DMS 273 treated with DMSO at 0.1 percent for 48 hours (cell line): ENCODE data around the gene BFAR.
"Not testable (repeated sequence)": the region's sequence is repeated elsewhere in the genome, so short reads cannot be mapped to it uniquely, and the experiment has no call there.

ENCODE experiments used
- DNase-seq: peaks from one replicate; lab custom pipeline; 2025; lab: John Stamatoyannopoulos, UW

BFAR gene

DNA sequence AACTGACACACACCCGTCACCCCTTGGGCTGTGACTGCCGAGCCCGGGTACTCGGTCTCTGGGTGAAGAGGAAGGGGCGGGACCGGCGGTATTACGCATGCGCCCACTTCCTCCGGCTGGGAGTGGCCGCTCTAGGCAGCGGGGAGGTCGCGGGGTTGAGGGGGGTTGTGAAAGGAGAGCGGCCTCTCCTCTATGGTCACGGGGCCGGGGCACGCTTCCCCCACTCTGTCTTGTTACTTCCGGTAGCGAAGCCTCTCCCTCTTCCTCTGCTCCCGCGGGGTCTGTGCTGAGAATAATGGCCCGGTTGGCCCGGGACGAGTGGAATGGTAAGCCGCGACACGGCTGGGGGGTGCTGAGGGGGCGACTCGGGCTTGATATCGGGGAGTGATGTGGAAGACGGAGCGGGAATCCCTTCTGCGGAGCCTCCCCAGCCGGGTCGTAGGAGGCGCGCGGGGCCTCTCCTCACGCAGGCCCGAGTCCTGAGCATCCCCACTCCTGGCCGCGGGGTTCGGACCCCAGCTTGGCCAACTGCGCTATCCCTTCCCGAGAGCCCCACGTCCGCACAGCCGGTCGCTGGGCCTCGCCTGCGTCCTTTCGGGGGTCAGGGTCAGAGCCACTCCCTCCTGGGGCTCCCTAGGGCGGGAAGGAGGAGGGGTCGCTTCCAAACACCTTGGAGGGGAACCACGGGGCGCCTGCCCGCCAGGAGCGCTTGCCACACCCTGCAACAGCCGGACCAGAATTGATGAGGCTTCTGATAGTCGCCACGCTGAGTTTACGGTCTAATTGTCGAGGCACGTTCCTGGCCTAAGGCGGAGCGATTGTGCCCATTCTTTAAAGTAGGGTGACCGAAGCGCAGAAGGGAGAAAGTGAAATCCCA lies at the start of gene BFAR:
Gene BFAR, plus strand, starts transcription at position 259 of the 877 bp plus-strand sequence. CDS start 11,396 bp downstream, outside the sequence.
- DNase-seq, result peak; percentile 94

DNA sequence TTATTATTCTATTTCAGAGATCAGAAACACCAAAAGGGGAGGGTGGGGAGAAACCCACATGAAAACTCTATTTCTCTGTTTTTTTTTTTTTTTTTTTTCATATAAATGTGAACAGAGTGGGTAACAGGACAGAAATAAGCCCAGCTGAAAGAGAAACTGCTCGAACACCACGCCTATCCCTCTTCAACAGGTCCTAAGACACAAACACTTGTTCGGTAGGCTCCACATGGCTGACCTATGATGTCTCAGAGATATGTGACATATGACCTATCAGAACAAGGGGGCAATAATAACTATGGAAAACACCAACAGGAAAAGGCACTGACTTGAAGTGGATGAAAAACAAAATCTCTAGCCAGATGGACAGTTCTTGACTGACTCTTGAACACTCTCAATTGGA lies 47.5 kb upstream of the BFAR start:
- no peak for DNase-seq

DNA sequence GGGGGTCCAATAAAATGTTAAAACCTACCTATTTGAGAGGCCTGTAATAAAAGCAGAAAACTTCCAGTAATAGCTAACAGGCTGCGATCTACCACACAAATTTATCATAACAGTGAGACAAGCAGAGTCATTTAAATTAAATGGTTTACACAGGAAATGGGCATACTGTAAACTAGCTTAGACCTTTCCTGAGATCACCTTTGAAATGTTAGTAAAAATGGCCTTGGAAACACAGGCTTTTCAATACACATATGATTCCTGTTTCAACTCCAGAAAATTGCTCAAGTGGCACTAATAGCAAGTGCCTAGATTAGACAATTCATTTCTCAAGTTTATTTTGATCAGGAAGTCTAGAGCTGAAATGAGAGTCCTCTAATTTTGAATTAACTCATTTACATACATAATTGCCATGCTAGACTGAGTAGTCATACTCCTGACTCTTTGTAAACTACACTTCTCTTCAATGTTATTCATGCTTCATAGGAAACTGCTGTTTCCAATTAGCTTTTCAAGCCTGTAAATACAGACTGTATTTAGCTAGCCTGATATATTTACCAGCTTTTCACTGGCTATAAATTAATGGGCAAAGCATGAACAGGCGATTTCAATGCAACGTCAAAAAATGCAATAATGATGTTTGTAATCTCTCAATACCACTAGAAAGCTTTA lies 46.0 kb upstream of the BFAR start:
- DNase-seq, result no peak

- no peak for DNase-seq
Observed at GRCh38 chr16:14600164-14600563, 32.6 kb upstream of the BFAR start.

DNA sequence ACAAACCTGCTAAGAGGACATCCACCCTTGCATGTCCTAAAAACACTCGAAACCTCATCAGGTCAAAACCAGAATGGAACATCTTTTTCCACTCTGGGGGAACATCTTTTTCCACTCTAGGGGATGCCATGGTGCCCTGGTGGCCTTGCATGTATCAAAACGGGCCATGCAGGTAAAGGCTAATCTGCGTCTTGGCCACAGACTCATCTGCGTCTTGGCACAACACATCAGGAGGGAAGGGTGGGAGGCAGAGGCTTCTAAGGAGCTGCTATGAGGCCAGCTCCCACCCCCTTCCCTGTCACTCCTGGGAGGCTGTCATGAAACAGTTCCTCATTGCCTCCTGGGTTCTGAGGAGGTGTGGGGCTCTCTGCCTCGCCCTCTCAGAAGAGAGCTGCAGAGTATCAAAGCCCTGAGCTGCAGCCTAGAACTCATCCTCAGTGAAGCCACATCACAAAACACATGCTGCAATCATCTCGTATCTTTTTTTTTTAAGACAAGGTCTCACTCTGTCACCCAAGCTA lies 30.2 kb upstream of the BFAR start:
- DNase-seq, result no peak

DNA sequence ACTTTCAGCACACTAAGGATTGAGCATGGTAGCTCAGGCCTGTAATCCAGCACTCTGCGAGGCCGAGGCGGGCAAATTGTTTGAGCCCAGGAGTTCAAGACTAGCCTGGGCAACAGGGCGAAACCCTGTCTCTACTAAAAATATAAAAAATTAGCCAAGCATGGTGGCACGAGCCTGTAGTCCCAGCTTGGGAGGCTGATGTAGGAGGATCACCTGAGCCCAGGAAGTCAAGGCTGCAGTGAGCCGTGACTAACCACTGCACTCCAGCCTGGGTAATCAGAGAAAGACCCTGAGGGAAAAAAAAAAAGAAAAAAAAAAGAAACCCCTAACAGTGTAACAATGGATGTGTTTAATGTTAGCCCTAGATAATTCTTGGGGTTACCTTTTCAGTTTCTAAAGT lies 26.6 kb upstream of the BFAR start:
- DNase-seq, result no peak

GRCh38 chr16:14608111-14608566 lies 24.6 kb upstream of the BFAR start:
- no peak for DNase-seq

- no peak for DNase-seq
Observed at GRCh38 chr16:14608604-14609003, 24.1 kb upstream of the BFAR start.

DNA sequence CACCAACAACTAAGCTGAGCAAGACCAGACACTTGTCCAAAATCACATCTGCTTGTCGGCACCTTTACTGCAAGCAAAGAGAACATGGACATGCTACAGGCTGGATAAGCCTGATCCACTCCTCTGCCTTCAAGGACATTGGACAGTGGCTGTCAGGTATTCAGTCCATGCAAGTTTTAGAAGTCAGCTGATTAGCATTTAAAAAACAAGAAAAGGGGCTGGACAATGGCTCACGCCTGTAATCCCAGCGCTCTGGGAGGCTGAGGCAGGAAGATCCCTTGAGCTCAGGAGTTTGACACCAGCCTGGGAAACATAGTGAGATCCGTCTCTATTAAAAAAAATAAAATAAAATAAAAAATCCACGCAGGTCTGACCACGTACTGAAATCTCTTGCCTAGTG lies 23.0 kb upstream of the BFAR start:
- DNase-seq, result no peak

DNA sequence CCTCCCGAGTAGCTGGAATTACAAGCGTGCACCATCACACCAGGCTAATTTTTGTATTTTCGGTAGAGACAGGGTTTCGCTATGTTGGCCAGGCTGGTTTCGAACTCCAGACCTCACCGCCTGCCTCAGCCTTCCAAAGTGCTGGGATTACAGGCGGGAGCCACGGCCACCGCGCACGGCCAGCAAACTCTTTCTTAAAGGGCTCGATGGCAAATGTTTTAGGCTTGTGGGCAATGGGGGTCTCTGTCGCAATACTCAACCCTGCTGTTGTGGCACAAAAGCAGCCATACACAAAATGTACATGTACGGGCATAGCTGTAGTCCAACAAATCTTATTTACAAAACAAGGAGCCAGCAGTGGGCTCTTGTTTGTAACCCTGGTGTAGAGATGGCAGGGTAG lies 21.1 kb upstream of the BFAR start:
- no peak for DNase-seq

DNA sequence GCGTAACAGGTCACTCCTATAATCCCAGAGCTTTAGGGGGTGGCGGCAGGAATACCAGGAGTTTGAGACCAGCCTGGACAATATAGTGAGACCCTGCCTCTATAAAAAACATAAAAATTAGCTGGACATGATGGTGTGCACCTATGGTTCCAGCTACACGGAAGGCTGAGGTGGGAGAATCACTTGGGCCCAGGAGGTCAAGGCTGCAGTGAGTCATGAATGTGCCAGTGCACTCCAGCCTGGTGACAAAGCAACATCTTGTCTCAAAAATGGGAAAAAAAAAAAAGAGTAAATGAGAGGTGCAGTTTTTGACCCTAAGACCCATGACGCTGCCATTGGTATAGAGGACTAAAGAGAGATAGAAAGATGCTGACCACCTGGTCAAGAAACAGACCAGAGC lies 18.8 kb upstream of the BFAR start:
- DNase-seq, result no peak

DNA sequence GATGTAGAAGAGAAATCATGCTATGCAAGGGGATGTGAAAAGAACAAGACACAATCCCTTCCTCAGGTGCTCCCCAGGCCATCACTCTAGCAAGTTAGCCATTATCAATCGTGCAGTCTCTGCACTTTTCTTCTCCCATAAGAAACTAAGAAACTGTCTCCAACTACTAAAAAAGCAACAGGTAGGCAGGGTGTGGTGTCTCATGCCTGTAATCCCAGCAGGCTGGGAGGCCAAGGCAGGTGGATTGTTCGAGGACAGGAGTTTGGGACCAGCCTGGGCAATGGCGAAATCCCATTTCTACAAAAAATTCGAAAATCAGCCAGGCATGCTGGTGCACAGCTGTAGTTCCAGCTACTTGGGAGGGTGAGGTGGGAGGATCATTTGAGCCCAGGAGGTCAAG lies 16.5 kb upstream of the BFAR start:
- no peak for DNase-seq

GRCh38 chr16:14618566-14618965 lies 14.2 kb upstream of the BFAR start:
- no peak for DNase-seq

DNA sequence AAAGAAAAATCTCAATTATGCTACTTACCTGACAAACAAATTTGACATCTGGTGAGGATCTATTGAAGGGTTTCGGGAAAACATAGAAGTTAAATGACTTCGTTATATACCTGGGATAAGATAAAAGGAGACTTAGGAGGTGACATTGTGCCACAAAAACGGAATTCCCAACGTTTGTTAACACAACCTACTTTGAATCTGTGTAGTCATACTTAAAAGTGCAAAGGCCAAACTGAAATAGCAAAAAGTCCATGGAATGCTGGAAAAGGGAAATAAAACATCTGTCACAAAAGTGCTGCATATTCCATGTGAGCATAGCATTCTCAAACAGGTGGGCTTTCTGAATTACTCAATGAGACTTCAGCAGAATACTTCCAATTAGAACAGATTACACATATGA lies 5.7 kb upstream of the BFAR start:
- DNase-seq, result no peak

DNA sequence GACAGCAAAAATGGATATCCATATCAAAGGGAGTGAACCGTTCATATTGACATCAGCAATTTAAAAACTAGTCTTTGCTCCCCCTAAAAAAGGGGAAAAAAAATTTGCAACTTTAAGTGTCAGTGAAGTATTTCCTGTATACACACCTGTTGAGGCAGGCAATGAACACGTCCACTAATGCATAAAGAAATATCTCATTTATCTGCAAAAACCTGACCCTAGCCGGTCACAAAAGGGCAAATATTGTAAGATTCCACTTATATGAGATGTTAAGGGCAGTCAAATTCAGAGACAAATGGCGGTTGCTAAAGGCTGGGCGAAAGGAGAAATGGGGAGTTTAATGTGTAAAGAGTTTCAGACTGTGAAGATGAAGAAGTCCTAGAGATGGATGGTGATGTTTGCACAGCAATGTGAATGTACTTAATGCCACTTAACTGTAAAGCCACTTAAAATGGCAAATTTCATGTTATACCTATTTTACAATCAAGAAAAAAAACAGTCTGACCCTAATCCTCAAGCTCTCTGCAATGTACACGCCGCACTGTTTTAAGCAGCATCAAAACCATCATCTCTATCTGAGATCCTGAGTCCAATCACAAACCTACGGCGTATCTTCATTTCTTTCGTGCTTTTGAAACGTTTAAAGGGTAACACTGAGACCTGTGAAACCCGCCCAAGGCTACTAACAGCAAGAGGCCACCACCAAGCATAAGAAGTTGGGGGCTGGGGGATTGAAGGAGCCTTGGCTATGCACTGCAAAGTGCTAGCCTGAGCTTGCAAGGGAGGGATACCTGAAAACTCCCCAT lies 3.7 kb upstream of the BFAR start:
- no peak for DNase-seq

DNA sequence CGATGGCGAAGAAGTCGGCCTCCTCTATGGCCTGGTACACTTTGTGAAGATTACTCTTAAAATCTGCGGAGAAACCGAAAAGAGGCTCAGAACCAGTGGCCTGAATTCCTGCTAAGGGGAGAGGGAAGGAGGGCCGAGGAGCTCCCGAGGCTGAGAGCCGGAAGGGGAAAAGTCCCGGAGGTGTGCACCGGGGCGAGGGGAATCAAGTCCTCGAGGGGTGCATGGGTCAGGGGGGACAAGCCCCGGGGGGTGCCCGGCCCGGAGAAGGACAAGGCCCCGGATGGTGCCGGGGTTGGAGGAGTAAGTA lies 3.2 kb upstream of the BFAR start:
- DNase-seq, result no peak

GRCh38 chr16:14629919-14630619 lies 2.7 kb upstream of the BFAR start, which contains the start of gene PARN:
Gene PARN (minus strand): TSS chr16:14630260. CDS start chr16:14630125, 135 bp downstream.
- DNase-seq, result peak; percentile 91

DNA sequence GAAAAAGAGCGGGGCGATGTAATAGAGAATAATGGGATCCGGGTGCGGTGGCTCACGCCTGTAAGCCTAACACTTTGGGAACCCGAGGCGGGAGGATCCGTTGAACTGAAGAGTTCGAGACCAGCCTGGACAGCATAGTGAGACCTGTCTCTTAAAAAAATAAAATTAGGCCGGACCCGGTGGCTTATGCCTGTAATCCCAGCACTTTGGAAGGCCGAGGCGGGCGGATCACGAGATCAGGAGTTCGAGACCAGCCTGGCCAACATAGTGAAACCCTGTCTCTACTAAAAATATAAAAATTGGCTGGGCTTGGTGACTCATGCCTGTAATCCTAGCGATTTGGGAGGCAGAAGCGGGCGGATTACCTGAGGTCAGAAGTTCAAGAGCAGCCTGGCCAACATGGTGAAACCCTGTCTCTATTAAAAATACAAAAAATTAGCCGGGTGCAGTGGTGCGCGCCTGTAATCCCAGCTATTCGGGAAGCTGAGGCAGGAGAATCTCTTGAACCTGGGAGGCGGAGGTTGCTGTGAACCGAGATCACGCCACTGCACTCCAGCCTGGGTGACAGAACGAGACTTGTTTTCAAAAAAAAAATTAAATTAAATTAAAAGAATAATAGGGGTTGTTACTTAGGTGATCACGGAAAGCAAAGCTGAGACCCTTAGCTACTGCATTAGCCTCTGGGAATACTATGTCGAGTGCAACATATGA lies 2.0 kb upstream of the BFAR start:
- not testable (repeated sequence) for DNase-seq

DNA sequence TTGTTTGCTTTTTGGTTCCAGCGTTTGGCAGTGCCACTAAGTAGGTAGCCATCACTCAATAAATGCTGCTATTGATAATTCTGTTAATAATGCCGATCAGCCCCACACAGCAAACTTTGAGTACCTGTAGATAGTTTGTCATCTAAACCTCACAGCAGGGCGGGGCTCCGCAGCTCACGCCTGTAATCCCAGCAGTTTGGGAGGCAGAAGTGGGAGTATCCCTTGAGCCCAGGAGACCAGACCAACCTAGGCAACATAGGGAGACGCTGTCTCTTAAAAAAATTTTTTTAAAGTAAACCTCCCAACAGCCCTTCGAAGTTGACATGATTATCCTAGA lies 1.6 kb downstream of the BFAR start:
- DNase-seq, result no peak

DNA sequence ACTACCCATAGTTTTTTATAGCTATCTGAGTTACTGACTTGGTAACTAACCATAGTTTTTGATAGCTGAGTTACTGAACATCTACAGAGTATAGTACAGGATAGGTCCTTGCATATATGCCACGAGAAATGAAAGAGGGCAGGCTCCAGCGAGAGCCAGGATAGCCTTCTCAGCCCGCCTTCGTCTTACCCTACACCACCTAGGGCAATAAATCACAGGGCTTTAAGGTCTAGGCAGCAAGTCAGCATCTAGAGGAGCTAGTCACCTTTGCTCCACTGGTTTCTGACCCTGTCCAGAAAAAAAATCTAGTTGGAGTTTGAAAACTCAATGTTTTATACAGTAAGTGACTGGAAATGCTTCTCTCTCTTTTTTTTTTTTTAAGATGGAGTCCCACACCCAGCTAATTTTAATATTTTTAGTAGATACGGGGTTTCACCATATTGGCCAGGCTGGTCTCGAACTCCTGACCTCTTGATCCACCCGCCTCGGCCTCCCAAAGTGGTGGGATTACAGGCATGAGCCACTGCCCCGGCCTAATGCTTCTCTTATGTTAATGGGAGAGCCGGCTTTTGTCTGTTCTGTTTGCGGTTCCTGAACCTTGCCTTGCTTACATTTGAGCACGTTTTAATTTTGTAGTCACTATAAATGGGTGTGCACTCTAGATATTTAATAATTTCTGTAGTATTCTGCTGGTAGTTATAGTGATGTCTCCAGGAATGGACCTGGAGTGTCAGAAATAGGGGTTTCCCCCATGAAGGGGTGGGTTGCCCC lies 2.8 kb downstream of the BFAR start:
- no peak for DNase-seq
